ENCODE results near the gene ABCA1.

DNA sequence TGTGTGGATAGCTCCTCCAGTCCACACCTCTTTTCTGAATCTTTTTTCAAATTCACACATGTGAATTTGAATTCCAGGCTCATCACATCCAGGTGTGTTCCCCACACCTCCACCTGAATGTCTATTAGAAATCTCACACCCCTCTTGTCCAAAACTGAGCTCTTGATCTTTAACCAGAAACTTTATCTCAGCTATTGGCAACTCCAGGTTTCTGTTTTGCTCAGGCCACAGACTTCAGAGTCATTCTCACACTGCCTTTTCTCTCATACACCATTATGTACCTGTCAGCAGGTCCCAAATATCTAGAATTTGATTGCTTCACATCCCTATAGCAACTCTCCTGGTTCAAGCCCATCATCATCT is 152.4 kb downstream of the ABCA1 start:
- TF ChIP-seq, protein P1, sequence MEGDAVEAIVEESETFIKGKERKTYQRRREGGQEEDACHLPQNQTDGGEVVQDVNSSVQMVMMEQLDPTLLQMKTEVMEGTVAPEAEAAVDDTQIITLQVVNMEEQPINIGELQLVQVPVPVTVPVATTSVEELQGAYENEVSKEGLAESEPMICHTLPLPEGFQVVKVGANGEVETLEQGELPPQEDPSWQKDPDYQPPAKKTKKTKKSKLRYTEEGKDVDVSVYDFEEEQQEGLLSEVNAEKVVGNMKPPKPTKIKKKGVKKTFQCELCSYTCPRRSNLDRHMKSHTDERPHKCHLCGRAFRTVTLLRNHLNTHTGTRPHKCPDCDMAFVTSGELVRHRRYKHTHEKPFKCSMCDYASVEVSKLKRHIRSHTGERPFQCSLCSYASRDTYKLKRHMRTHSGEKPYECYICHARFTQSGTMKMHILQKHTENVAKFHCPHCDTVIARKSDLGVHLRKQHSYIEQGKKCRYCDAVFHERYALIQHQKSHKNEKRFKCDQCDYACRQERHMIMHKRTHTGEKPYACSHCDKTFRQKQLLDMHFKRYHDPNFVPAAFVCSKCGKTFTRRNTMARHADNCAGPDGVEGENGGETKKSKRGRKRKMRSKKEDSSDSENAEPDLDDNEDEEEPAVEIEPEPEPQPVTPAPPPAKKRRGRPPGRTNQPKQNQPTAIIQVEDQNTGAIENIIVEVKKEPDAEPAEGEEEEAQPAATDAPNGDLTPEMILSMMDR (conservative IDR thresholded peaks at IDR 0.05 in 1 of 2, IDR thresholded peaks at IDR 0.05 in 1 of 2; ENCODE audit: low read depth in 1 of 2, low read length in 2 of 2), result no peak
- TF ChIP-seq EZH2 (IDR thresholded peaks at IDR 0.05; ENCODE audit: low read length, missing control alignments), result no peak

Data from fibroblast of lung (primary cell).